Heart right ventricle (tissue), 16 donors: ENCODE results near the gene TP53RK. TPM values are rescaled to one million over a fixed set of nuclear protein-coding genes. Genes with fewer than 3 reads are reported as not detected.

Source experiments
- ATAC-seq, 8 donors: fragments of 200-7000 bp; cut with Tn5 transposase; one replicate each; pipeline ENCODE4 v1.9.1; 2020; ENCODE audit warnings: mild to moderate bottlenecking in 8 of 8, moderate library complexity in 8 of 8, moderate number of reproducible peaks in 1 of 8
- DNase-seq, 2 donors: peaks; one replicate each; pipeline ENCODE4 v3.0.0-alpha.2; 2020
- H3K27ac ChIP-seq, 10 donors: fragments of 200-600 bp; sonication (generic) in 2 of 10; one replicate each; pipeline versions ENCODE4 v1.5.0 to v1.8.0; 2020 to 2022; ENCODE audit warnings: mild to moderate bottlenecking in 3 of 10
- H3K27me3 ChIP-seq, 7 donors: fragments of 200-600 bp; one replicate each; pipeline ENCODE4 v1.8.0; 2021 to 2022; ENCODE audit warnings: mild to moderate bottlenecking in 2 of 7
- H3K36me3 ChIP-seq, 9 donors: fragments of 200-600 bp; sonication (generic) in 1 of 9; one replicate each; pipeline versions ENCODE4 v1.5.0 to v1.8.0; 2020 to 2022; ENCODE audit warnings: mild to moderate bottlenecking in 2 of 9
- H3K4me1 ChIP-seq, 9 donors: fragments of 200-600 bp; sonication (generic) in 1 of 9; one replicate each; pipeline versions ENCODE4 v1.5.0 to v1.8.0; 2020 to 2022; ENCODE audit warnings: mild to moderate bottlenecking in 4 of 9
- H3K4me3 ChIP-seq, 10 donors: fragments of 200-600 bp; sonication (generic) in 2 of 10; one replicate each; pipeline versions ENCODE4 v1.5.0 to v1.8.0; 2020 to 2022; ENCODE audit warnings: mild to moderate bottlenecking in 7 of 10, moderate library complexity in 2 of 10
- H3K9me3 ChIP-seq, 11 donors: fragments of 200-600 bp in 10 of 11; sonication (generic) in 2 of 11; one replicate each; pipeline versions ENCODE4 v1.5.0 to v1.8.0; 2013 to 2022; ENCODE audit warnings: mild to moderate bottlenecking in 2 of 11, control low read depth in 1 of 11, moderate library complexity in 1 of 11
- WGBS, 2 donors: extraction: QIAGEN DNeasy Blood & Tissue Kit; methylation state at CpG; one replicate each; pipeline ENCODE4 v1.1.7; 2013; ENCODE audit warnings: inconsistent platforms in 1 of 2; 5-methylcytosine and 5-hydroxymethylcytosine counted together
- intact Hi-C, 10 donors: fragments of 100-400 bp; cut with DNase I; formaldehyde crosslinking; loops; one replicate each; pipeline versions ENCODE4 v1.11.1 to v1.14.2; 2022
- polyA plus RNA-seq, 2 donors: library from polyadenylated mRNA; stranded (reverse); fragments of 200-250 nt; gene quantifications; one replicate each; pipeline ENCODE4 v1.2.3, GENCODE V29; 2013
- total RNA-seq, 10 donors: library from RNA; stranded (reverse); fragmentation: NEBNext Ultra II Directional in 3 of 10; extraction: Animal tissue kit (Norgen Biotek cat#: 25700) in 3 of 10; gene quantifications; one replicate each; pipeline versions ENCODE4 v1.2.1 to v1.2.4, GENCODE V29; 2021 to 2023
- TF ChIP-seq, protein P1 (sequence below), 9 donors: fragments of 200-600 bp; sonication (generic) in 2 of 9; IDR thresholded peaks; one replicate each; pipeline versions ENCODE4 v1.5.0 to v1.8.0; 2021 to 2022; ENCODE audit warnings: antibody characterized with exemption in 9 of 9, mild to moderate bottlenecking in 5 of 9, moderate library complexity in 1 of 9
- donor health status: Arrhythmogenic right ventricular cardiomyopathy.
- donor health status: ischemic (EF 13 %, LVEDD 7.1; RV severe dilation, severe dysfunction).
- donor health status: healthy with polysubstance abuse.
- donor health status: DM: no; HTN: yes; CAD: no.
- donor health status: DM: no; HTN: no; CAD: no.
- donor health status: ischemic (EF 25% LVEDD 6.9; RV normal size, moderate dysfunction).
- donor health status: ischemic (EF 25% LVEDD 5.7; RV mildly dilated, moderate dysfunction).
- donor health status: healthy.
- donor health status: DM: yes; HTN: yes; CAD: no.
- donor health status: Ischemic cardiomyopathy.
- donor health status: ischemic (EF 35%, LVEDD 5.7; RV mildly dilated, moderate dysfunction).
- donor health status: nonischemic (EF 11% LVEDD 7.7; RV severe dilation, severe dysfunction).
- donor health status: DM: yes; HTN: yes; CAD: no.
- donor health status: PGD.
- donor health status: ischemic (EF 29% LVEDD 5.4; RV normal size, mild dysfunction).
- donor health status: nonischemic (EF 23%, LVEDD 6.1; RV moderate dilation, normal function).

TP53RK gene
- total and polyA plus RNA-seq, 12 donors, result 3.5 to 7.8 (median 6.4) TPM

DNA sequence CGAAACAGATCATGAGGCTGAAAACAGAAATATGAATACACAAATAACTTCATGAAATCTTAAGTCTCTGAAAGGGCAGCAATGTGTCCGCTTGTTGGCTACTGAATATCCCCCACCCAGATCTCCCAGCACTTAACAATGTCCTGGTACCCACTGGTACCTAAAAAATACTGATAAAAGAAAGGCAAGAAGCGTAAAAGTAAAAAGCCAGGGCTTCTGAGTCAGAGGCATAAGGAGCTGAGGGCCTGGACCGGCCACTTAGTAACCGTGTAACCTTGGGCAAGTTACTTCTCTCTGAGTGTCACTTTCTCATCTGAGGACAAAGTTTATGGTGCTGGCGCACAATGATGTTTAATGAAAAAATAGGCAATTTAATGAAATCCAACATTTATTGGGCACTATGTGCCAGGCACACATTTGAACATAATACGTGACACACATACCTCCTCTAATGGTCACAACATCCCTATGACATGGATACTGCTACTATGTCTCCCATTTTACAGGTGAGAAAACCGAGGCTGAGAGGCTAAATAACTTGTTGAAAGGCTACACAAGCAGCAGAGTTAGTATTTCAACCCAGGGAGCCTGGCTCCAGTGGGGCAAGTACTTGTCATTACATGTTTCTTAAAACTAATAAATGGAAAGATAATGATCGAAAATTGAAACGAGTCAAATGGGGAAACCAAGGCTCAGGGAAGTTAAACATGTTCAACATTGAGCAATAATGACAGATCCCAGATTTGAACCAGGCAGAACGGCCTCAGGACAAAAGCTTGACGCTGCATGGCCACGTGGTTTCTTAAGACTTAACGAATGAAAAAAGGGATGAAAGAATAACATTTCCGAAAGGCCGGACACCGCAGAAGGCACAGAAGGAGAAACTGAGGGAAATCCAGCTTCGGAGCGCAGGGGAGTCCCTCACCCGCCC, 828 bp downstream of the TP53RK start:
- Histone ChIP-seq H3K9me3 (peaks cover 0 to 3% (median 0%) of the 10 kb centered on the region in 11 donors), H3K27me3 (no peaks in the 10 kb centered on the region), H3K4me3 (peak overlapping the region; percentile 65 to 95 (median 83)), H3K27ac (peak overlapping the region in 9 of 10 donors; percentile 87 to 99 (median 95)), H3K4me1 (peaks cover 3 to 55% (median 34%) of the 10 kb centered on the region in 9 donors), H3K36me3 (peaks cover 0 to 27% (median 8%) of the 10 kb centered on the region in 9 donors)
- ATAC-seq (no peak), DNase-seq (no peak)
- TF ChIP-seq, protein P1, sequence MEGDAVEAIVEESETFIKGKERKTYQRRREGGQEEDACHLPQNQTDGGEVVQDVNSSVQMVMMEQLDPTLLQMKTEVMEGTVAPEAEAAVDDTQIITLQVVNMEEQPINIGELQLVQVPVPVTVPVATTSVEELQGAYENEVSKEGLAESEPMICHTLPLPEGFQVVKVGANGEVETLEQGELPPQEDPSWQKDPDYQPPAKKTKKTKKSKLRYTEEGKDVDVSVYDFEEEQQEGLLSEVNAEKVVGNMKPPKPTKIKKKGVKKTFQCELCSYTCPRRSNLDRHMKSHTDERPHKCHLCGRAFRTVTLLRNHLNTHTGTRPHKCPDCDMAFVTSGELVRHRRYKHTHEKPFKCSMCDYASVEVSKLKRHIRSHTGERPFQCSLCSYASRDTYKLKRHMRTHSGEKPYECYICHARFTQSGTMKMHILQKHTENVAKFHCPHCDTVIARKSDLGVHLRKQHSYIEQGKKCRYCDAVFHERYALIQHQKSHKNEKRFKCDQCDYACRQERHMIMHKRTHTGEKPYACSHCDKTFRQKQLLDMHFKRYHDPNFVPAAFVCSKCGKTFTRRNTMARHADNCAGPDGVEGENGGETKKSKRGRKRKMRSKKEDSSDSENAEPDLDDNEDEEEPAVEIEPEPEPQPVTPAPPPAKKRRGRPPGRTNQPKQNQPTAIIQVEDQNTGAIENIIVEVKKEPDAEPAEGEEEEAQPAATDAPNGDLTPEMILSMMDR (IDR thresholded peaks at IDR 0.05), result no peak
- intact Hi-C loops, result loop anchor here in 2 of 10 donors (10.0 kb wide), 2 partner anchors 164 to 554 kb away; no protein-coding TSS in a partner anchor
- 21 to 22% methylated on average over 20 of the region's 20 CpGs for WGBS, 2 donors

DNA sequence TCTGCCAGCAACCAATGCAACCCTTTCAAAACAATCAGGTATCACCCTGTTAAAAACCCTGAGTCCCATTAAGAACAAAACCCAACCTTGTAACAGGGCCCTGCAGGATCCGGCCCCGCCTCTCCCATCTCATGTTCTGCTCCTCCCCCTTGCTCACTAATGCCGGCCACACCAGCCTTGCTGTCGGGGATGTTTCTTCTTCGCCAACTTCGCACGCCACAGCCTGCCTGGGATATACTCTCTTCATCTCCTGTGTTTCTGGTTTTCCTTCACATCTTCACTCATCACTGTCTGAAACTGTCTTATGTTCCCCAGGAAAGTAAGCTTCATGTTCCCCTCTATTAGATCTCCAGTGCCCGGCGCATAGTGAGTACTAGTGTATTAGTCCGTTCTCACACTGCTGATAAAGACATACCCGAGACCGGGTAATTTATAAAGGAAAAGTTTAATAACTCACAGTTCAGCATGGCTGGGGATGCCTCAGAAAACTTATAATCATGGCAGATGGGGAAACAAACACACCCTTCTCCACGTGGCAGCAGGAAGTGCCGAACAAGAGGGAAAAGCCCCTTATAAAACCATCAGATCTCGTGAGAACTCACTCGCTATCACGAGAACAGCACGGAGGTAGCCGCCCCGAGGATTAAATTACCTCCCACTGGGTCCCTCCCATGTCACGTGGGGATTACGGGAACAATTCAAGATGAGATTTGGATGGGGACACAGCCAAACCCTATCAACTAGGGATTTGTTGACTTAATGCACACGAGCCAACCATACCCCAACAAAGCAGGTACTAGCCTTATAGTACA, 5.1 kb downstream of the TP53RK start:
- ATAC-seq (peak; percentile 57 to 77 (median 74)), DNase-seq (peak; percentile 38 to 41)
- peaks cover 5 to 72% (median 47%) of the 10 kb centered on the region in 9 donors for H3K4me1 ChIP-seq
- H3K9me3 ChIP-seq, result no peaks in the 10 kb centered on the region
- peaks cover 0 to 27% (median 8%) of the 10 kb centered on the region in 9 donors for H3K36me3 ChIP-seq
- no peaks in the 10 kb centered on the region for H3K27me3 ChIP-seq
- peak overlapping the region in 6 of 10 donors; percentile 18 to 50 (median 37) for H3K27ac ChIP-seq
- peak overlapping the region in 8 of 10 donors; percentile 21 to 43 (median 35) for H3K4me3 ChIP-seq
- TF ChIP-seq, protein P1 (IDR thresholded peaks at IDR 0.05), result no peak
- 30 to 38% methylated on average over 23 of the region's 23 CpGs for WGBS, 2 donors
- intact Hi-C loops, result loop anchor here in 6 of 10 donors (5.0 to 10.0 kb wide), 6 partner anchors 117 to 549 kb away; no protein-coding TSS in a partner anchor

DNA sequence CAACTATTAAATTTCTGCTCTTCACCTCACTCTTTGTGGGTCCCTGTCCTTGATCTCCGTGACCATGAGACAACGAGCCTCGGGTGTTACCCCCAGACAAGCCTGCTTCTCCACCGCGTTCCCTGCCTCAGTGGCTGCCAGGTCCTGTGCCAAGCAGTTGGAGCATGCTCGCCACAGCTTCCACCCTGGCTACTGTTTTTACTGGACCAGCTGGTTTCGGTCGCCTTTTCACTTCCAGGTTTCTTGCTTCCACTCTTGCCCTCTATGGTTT, 5.6 kb downstream of the TP53RK start:
- H3K9me3 ChIP-seq, result no peaks in the 10 kb centered on the region
- ATAC-seq, result peak in 6 of 8 donors; percentile 6 to 34 (median 27)
- TF ChIP-seq, protein P1 (IDR thresholded peaks at IDR 0.05), result no peak
- intact Hi-C loops, result loop anchor here in 6 of 10 donors (5.0 to 10.0 kb wide), 6 partner anchors 116 to 549 kb away; no protein-coding TSS in a partner anchor
- H3K27me3 ChIP-seq, result no peaks in the 10 kb centered on the region
- H3K27ac ChIP-seq, result peak overlapping the region in 1 of 10 donors; percentile 36
- 38 to 43% methylated on average over 8 of the region's 8 CpGs for WGBS, 2 donors
- no peak for DNase-seq
- peak overlapping the region in 8 of 10 donors; percentile 21 to 43 (median 35) for H3K4me3 ChIP-seq
- H3K36me3 ChIP-seq, result peaks cover 0 to 27% (median 8%) of the 10 kb centered on the region in 9 donors
- peaks cover 5 to 70% (median 45%) of the 10 kb centered on the region in 9 donors for H3K4me1 ChIP-seq
